ENCODE results near the gene CCDC15. TPM values are rescaled to one million over a fixed set of nuclear protein-coding genes. Genes with fewer than 3 reads are reported as not detected.

CCDC15 gene
- total and polyA plus RNA-seq, 2 donors (not counting 1 experiment from before 2014, with no cell fraction given): 1.2 to 2.3 TPM

DNA sequence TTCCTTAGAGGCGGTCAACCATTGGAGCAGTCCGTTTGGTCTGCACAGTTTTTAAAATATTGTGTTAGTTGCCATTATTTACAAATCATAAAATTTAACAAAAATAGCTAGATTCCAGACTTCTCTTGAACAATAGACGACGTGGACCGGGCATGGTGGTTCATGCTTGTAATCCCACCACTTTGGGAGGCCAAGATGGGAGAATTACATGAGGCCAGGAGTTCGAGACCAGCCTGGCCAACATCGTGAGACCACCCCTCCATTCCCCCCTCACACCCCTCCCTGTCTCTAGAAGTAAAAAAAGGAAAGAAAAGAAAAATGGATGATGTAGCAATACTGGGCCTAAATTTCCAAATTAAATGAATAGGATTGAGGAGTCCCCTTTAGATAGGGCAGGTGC is 110.1 kb downstream of the CCDC15 start:
- Histone ChIP-seq H3K9me3 (ENCODE audit: control insufficient read depth, insufficient read depth, low read depth, low read length) (no peaks in the 10 kb centered on the region), H3K79me2 (ENCODE audit: control insufficient read depth, insufficient read depth, low read length) (no peaks in the 10 kb centered on the region), H2AFZ (ENCODE audit: low read length) (peak overlapping the region; percentile 97), H3K27ac (ENCODE audit: insufficient read depth, low read length) (no peak overlapping the region), H3K4me2 (ENCODE audit: extremely low read depth, insufficient read depth, low read length) (peak overlapping the region; percentile 90), H3K4me1 (ENCODE audit: control insufficient read depth, extremely low read depth, insufficient read depth, low read length) (no peaks in the 10 kb centered on the region), H3K27me3 (ENCODE audit: control insufficient read depth, insufficient read depth, low read length) (no peaks in the 10 kb centered on the region), H4K20me1 (ENCODE audit: control insufficient read depth, extremely low read depth, insufficient read depth, low read length) (no peaks in the 10 kb centered on the region), H3K4me3 (replicated peaks in 1 of 4; ENCODE audit: control extremely low read depth in 1 of 4, insufficient read depth in 1 of 4, low read depth in 3 of 4, low read length in 4 of 4) (peak overlapping the region; percentile 69 to 80 (median 72)), H3K36me3 (ENCODE audit: control insufficient read depth, insufficient read depth, low read length) (no peaks in the 10 kb centered on the region), H3K9ac (ENCODE audit: insufficient read depth, low read length) (no peak overlapping the region)
- DNase-seq (ENCODE audit: low read depth in 2 of 2): no peak
- TF ChIP-seq, protein P1, sequence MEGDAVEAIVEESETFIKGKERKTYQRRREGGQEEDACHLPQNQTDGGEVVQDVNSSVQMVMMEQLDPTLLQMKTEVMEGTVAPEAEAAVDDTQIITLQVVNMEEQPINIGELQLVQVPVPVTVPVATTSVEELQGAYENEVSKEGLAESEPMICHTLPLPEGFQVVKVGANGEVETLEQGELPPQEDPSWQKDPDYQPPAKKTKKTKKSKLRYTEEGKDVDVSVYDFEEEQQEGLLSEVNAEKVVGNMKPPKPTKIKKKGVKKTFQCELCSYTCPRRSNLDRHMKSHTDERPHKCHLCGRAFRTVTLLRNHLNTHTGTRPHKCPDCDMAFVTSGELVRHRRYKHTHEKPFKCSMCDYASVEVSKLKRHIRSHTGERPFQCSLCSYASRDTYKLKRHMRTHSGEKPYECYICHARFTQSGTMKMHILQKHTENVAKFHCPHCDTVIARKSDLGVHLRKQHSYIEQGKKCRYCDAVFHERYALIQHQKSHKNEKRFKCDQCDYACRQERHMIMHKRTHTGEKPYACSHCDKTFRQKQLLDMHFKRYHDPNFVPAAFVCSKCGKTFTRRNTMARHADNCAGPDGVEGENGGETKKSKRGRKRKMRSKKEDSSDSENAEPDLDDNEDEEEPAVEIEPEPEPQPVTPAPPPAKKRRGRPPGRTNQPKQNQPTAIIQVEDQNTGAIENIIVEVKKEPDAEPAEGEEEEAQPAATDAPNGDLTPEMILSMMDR (conservative IDR thresholded peaks at IDR 0.05 in 1 of 2, IDR thresholded peaks at IDR 0.05 in 1 of 2; ENCODE audit: low read depth in 1 of 2, low read length in 2 of 2): no peak
- TF ChIP-seq EZH2 (IDR thresholded peaks at IDR 0.05; ENCODE audit: low read length, missing control alignments): no peak

DNA sequence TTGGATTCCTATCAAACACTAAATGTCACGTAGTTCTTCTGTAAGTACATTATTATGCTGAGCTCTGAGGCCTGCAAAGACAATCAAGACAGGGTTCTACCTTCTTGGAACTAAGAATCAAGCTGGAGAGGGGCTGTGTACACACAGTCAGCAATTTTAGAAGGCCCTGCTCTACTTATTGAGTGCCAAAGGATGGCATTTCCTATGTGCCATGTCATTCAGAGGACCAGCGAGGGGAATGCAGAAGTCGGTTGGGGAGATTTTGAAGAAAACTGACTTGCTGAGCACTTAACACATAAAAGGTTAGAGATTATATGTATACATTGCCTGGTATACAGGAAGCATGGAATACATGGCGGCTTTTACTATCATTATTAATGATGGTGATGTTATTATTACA is 114.4 kb downstream of the CCDC15 start:
- no peak for TF ChIP-seq EZH2 (IDR thresholded peaks at IDR 0.05; ENCODE audit: low read length, missing control alignments)
- TF ChIP-seq, protein P1 (conservative IDR thresholded peaks at IDR 0.05 in 1 of 2, IDR thresholded peaks at IDR 0.05 in 1 of 2; ENCODE audit: low read depth in 1 of 2, low read length in 2 of 2): no peak
- no peak overlapping the region for H3K9ac ChIP-seq (ENCODE audit: insufficient read depth, low read length)
- no peaks in the 10 kb centered on the region for H4K20me1 ChIP-seq (ENCODE audit: control insufficient read depth, extremely low read depth, insufficient read depth, low read length)
- H3K79me2 ChIP-seq (ENCODE audit: control insufficient read depth, insufficient read depth, low read length): no peaks in the 10 kb centered on the region
- H3K9me3 ChIP-seq (ENCODE audit: control insufficient read depth, insufficient read depth, low read depth, low read length): no peaks in the 10 kb centered on the region
- H2AFZ ChIP-seq (ENCODE audit: low read length): no peak overlapping the region
- no peak for DNase-seq (ENCODE audit: low read depth in 2 of 2)
- H3K36me3 ChIP-seq (ENCODE audit: control insufficient read depth, insufficient read depth, low read length): no peaks in the 10 kb centered on the region
- no peak overlapping the region for H3K27ac ChIP-seq (ENCODE audit: insufficient read depth, low read length)
- H3K4me3 ChIP-seq (replicated peaks in 1 of 4; ENCODE audit: control extremely low read depth in 1 of 4, insufficient read depth in 1 of 4, low read depth in 3 of 4, low read length in 4 of 4): no peak overlapping the region
- H3K27me3 ChIP-seq (ENCODE audit: control insufficient read depth, insufficient read depth, low read length): no peaks in the 10 kb centered on the region
- no peak overlapping the region for H3K4me2 ChIP-seq (ENCODE audit: extremely low read depth, insufficient read depth, low read length)
- H3K4me1 ChIP-seq (ENCODE audit: control insufficient read depth, extremely low read depth, insufficient read depth, low read length): peaks cover 12% of the 10 kb centered on the region

DNA sequence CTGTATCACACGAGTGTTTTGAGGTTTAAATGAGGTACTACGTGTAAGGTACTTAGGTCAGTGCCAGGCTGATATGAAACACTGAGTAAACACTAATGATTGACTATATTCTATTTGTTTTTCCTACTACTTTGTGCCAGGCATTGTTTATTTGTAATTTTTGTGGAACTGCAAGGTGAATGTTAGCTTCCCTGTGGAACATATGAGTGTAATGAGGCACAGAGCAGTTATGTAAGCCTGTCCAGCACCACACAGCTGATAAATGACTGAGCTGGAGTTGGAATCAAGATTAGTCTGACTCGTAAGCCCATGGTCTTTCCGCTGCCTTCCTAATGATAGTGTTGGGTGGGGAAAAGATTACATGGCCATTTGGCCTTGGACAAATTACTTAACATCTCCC is 115.0 kb downstream of the CCDC15 start:
- no peak overlapping the region for H3K9ac ChIP-seq (ENCODE audit: insufficient read depth, low read length)
- no peak overlapping the region for H2AFZ ChIP-seq (ENCODE audit: low read length)
- H3K27me3 ChIP-seq (ENCODE audit: control insufficient read depth, insufficient read depth, low read length): no peaks in the 10 kb centered on the region
- H4K20me1 ChIP-seq (ENCODE audit: control insufficient read depth, extremely low read depth, insufficient read depth, low read length): no peaks in the 10 kb centered on the region
- no peak overlapping the region for H3K4me3 ChIP-seq (replicated peaks in 1 of 4; ENCODE audit: control extremely low read depth in 1 of 4, insufficient read depth in 1 of 4, low read depth in 3 of 4, low read length in 4 of 4)
- H3K9me3 ChIP-seq (ENCODE audit: control insufficient read depth, insufficient read depth, low read depth, low read length): no peaks in the 10 kb centered on the region
- no peak for TF ChIP-seq EZH2 (IDR thresholded peaks at IDR 0.05; ENCODE audit: low read length, missing control alignments)
- TF ChIP-seq, protein P1 (conservative IDR thresholded peaks at IDR 0.05 in 1 of 2, IDR thresholded peaks at IDR 0.05 in 1 of 2; ENCODE audit: low read depth in 1 of 2, low read length in 2 of 2): no peak
- no peak overlapping the region for H3K27ac ChIP-seq (ENCODE audit: insufficient read depth, low read length)
- H3K4me1 ChIP-seq (ENCODE audit: control insufficient read depth, extremely low read depth, insufficient read depth, low read length): peaks cover 12% of the 10 kb centered on the region
- DNase-seq (ENCODE audit: low read depth in 2 of 2): peak in 1 of 2 donors; percentile 41
- H3K4me2 ChIP-seq (ENCODE audit: extremely low read depth, insufficient read depth, low read length): no peak overlapping the region
- no peaks in the 10 kb centered on the region for H3K79me2 ChIP-seq (ENCODE audit: control insufficient read depth, insufficient read depth, low read length)
- no peaks in the 10 kb centered on the region for H3K36me3 ChIP-seq (ENCODE audit: control insufficient read depth, insufficient read depth, low read length)
